Measurements from ENCODE around the gene KRT86.

KRT86 gene

DNA sequence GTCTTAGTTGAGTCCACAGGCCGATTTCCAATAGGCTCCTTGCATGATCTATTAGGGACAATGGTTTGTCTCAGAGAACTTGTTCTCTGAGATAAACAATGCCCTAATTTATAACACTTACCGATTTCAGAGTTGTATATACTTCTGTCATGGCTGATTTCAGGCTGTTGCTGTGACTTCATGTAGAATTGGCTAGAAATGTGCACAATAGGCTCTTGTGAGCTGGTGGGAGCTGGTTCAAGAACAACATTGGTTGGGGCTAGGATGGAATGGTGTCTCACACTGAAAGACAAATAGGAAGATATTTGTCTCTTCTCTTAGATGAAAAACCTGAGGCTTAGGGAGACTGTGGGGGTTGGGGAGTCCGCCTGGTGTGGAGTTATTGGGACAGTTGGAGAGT is 6.7 kb upstream of the KRT86 start:
- Histone ChIP-seq H3K9ac (ENCODE audit: low read length) (no peak overlapping the region), H3K9me2 (replicated peaks; ENCODE audit: insufficient read depth, low read length) (no peaks in the 10 kb centered on the region), H3K4me3 (ENCODE audit: low read length) (no peak overlapping the region), H3F3A (ENCODE audit: insufficient read depth, low read length) (no peaks in the 10 kb centered on the region), H3K4me2 (ENCODE audit: low read depth, low read length) (no peak overlapping the region), H3K4me1 (ENCODE audit: low read length) (no peaks in the 10 kb centered on the region), H3K36me3 (replicated peaks; ENCODE audit: insufficient read depth, low read length) (no peaks in the 10 kb centered on the region), H2AFZ (ENCODE audit: low read length) (no peak overlapping the region), H3K79me2 (ENCODE audit: low read length) (no peaks in the 10 kb centered on the region), H4K20me1 (ENCODE audit: insufficient read depth, low read length) (no peaks in the 10 kb centered on the region), H3K27ac (ENCODE audit: low read length) (no peak overlapping the region), H3K27me3 (replicated peaks; ENCODE audit: insufficient read depth, low read length) (peaks cover 14% of the 10 kb centered on the region; the same call in 1 of the 2 replicates), H3K9me3 (replicated peaks; ENCODE audit: insufficient read depth, low read length) (no peaks in the 10 kb centered on the region)
- DNase-seq = no peak
- TF ChIP-seq, protein P1, sequence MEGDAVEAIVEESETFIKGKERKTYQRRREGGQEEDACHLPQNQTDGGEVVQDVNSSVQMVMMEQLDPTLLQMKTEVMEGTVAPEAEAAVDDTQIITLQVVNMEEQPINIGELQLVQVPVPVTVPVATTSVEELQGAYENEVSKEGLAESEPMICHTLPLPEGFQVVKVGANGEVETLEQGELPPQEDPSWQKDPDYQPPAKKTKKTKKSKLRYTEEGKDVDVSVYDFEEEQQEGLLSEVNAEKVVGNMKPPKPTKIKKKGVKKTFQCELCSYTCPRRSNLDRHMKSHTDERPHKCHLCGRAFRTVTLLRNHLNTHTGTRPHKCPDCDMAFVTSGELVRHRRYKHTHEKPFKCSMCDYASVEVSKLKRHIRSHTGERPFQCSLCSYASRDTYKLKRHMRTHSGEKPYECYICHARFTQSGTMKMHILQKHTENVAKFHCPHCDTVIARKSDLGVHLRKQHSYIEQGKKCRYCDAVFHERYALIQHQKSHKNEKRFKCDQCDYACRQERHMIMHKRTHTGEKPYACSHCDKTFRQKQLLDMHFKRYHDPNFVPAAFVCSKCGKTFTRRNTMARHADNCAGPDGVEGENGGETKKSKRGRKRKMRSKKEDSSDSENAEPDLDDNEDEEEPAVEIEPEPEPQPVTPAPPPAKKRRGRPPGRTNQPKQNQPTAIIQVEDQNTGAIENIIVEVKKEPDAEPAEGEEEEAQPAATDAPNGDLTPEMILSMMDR (IDR thresholded peaks at IDR 0.05; ENCODE audit: low read length) = no peak
- TF ChIP-seq EZH2 (optimal IDR thresholded peaks at IDR 0.05; ENCODE audit: low read depth, low read length) = no peak
- no peak for TF ChIP-seq EZH2phosphoT487 (IDR thresholded peaks at IDR 0.05; ENCODE audit: low read length)

DNA sequence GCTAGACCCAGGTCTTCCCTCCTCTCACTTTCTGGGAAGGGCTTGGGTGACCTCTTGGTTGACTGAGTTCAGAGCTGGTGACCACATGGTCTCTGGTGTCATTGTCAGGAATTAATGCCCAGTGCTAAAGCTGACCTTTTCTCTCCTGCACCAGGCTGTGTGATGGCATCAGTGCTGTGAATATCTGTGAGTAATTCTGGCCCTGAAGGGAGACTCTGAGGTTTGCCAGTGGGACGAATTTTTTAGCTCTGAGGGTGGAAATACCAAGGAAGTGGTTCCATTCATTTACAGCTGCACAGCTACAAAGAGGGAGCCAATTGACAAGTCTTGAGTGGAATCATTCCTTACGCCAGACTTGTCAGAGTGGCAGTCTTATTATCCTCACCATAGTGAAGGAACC is 6.2 kb upstream of the KRT86 start:
- H3K9me3 ChIP-seq (replicated peaks; ENCODE audit: insufficient read depth, low read length) = no peaks in the 10 kb centered on the region
- no peak overlapping the region for H2AFZ ChIP-seq (ENCODE audit: low read length)
- H3K36me3 ChIP-seq (replicated peaks; ENCODE audit: insufficient read depth, low read length) = no peaks in the 10 kb centered on the region
- no peaks in the 10 kb centered on the region for H3F3A ChIP-seq (ENCODE audit: insufficient read depth, low read length)
- no peak overlapping the region for H3K4me3 ChIP-seq (ENCODE audit: low read length)
- H3K4me1 ChIP-seq (ENCODE audit: low read length) = no peaks in the 10 kb centered on the region
- peaks cover 9% of the 10 kb centered on the region; the same call in 1 of the 2 replicates for H3K27me3 ChIP-seq (replicated peaks; ENCODE audit: insufficient read depth, low read length)
- TF ChIP-seq, protein P1 (IDR thresholded peaks at IDR 0.05; ENCODE audit: low read length) = no peak
- TF ChIP-seq EZH2phosphoT487 (IDR thresholded peaks at IDR 0.05; ENCODE audit: low read length) (no peak), EZH2 (optimal IDR thresholded peaks at IDR 0.05; ENCODE audit: low read depth, low read length) (no peak)
- H4K20me1 ChIP-seq (ENCODE audit: insufficient read depth, low read length) = no peaks in the 10 kb centered on the region
- no peak overlapping the region for H3K9ac ChIP-seq (ENCODE audit: low read length)
- H3K79me2 ChIP-seq (ENCODE audit: low read length) = no peaks in the 10 kb centered on the region
- no peak overlapping the region for H3K27ac ChIP-seq (ENCODE audit: low read length)
- H3K9me2 ChIP-seq (replicated peaks; ENCODE audit: insufficient read depth, low read length) = no peaks in the 10 kb centered on the region
- DNase-seq = no peak
- H3K4me2 ChIP-seq (ENCODE audit: low read depth, low read length) = no peak overlapping the region

DNA sequence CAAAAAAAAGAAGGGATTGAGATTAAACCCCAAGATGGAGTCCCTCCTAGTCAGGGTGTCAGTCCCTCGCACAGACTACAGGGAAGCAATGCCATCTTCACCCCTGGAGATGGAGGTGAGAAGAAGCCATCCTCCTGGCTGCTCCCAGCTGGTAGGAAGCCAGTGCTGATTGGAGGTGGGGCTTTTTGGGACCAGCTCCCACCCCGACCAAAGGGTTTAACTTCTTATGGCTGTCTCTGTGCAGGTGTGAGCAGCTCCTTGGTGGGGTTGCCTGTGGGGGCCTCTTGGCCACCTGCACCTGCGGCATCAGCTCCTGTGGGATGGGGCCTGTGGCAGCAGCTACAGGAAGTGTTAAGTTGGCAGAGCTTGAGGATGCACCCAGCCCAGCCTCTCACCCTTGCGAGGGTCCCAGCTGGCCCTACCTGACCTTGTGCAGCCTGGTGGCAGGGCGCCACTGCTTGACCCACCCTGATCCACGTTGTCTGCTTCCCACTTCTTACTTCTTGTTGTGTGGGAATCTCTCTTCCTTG is 3.8 kb upstream of the KRT86 start:
- H3K79me2 ChIP-seq (ENCODE audit: low read length) = no peaks in the 10 kb centered on the region
- H3K4me2 ChIP-seq (ENCODE audit: low read depth, low read length) = no peak overlapping the region
- no peak overlapping the region for H3K4me3 ChIP-seq (ENCODE audit: low read length)
- DNase-seq = no peak
- H3K4me1 ChIP-seq (ENCODE audit: low read length) = no peaks in the 10 kb centered on the region
- no peaks in the 10 kb centered on the region for H3K9me3 ChIP-seq (replicated peaks; ENCODE audit: insufficient read depth, low read length)
- no peaks in the 10 kb centered on the region for H3K9me2 ChIP-seq (replicated peaks; ENCODE audit: insufficient read depth, low read length)
- TF ChIP-seq EZH2phosphoT487 (IDR thresholded peaks at IDR 0.05; ENCODE audit: low read length) (no peak), EZH2 (optimal IDR thresholded peaks at IDR 0.05; ENCODE audit: low read depth, low read length) (no peak)
- TF ChIP-seq, protein P1 (IDR thresholded peaks at IDR 0.05; ENCODE audit: low read length) = no peak
- no peaks in the 10 kb centered on the region for H3K36me3 ChIP-seq (replicated peaks; ENCODE audit: insufficient read depth, low read length)
- no peaks in the 10 kb centered on the region for H3F3A ChIP-seq (ENCODE audit: insufficient read depth, low read length)
- no peak overlapping the region for H3K9ac ChIP-seq (ENCODE audit: low read length)
- no peaks in the 10 kb centered on the region for H4K20me1 ChIP-seq (ENCODE audit: insufficient read depth, low read length)
- no peak overlapping the region for H2AFZ ChIP-seq (ENCODE audit: low read length)
- H3K27ac ChIP-seq (ENCODE audit: low read length) = no peak overlapping the region
- no peaks in the 10 kb centered on the region; the same call in 1 of the 2 replicates for H3K27me3 ChIP-seq (replicated peaks; ENCODE audit: insufficient read depth, low read length)

Data from MM.1S (cell line).